Neuronal stem cell (in vitro differentiated cells): ENCODE data around the gene OSMR.

Source experiments
- DNase-seq: peaks from one replicate; pipeline ENCODE4 v3.0.0-alpha.2; 2013; ENCODE audit warnings: low spot score
- H2AFZ ChIP-seq: one replicate; pipeline ENCODE4 v1.6.1; 2013; ENCODE audit warnings: mild to moderate bottlenecking, low read length, inconsistent platforms
- H2AK5ac ChIP-seq: 2 replicates; pipeline ENCODE4 v1.6.1; 2013; ENCODE audit warnings: low read depth, mild to moderate bottlenecking, inconsistent platforms, low read length, moderate library complexity, mixed read lengths
- H2BK120ac ChIP-seq: 2 replicates; pipeline ENCODE4 v1.6.1; 2013; ENCODE audit warnings: low read depth, mild to moderate bottlenecking, inconsistent platforms, low read length, moderate library complexity, mixed read lengths
- H2BK12ac ChIP-seq: one replicate; pipeline ENCODE4 v1.6.1; 2013; ENCODE audit warnings: low read length, inconsistent platforms
- H2BK15ac ChIP-seq: 2 replicates; pipeline ENCODE4 v1.6.1; 2013; ENCODE audit warnings: mild to moderate bottlenecking, low read length, inconsistent platforms, mixed read lengths
- H2BK5ac ChIP-seq: one replicate; pipeline ENCODE4 v1.6.1; 2013; ENCODE audit warnings: inconsistent platforms, mild to moderate bottlenecking, low read length, moderate library complexity
- H3K14ac ChIP-seq: one replicate; pipeline ENCODE4 v1.6.1; 2013; ENCODE audit warnings: low read length, inconsistent platforms
- H3K18ac ChIP-seq: 2 replicates; pipeline ENCODE4 v1.6.1; 2013; ENCODE audit warnings: low read length, inconsistent platforms
- H3K23ac ChIP-seq: 2 replicates; pipeline ENCODE4 v1.6.1; 2013; ENCODE audit warnings: low read depth, mild to moderate bottlenecking, mixed read lengths, low read length, inconsistent platforms; ENCODE audit not compliant: poor library complexity
- H3K27ac ChIP-seq: replicated peaks from 3 replicates; pipeline ENCODE4 v1.5.1; 2013; ENCODE audit warnings: low read length, inconsistent platforms
- H3K27me3 ChIP-seq, 3 experiments: 2 replicates each; pipeline ENCODE4 v1.6.1; 2013; ENCODE audit warnings: low read length in 3 of 3, mild to moderate bottlenecking in 2 of 3, inconsistent platforms in 1 of 3, low read depth in 1 of 3, mixed read lengths in 1 of 3, moderate library complexity in 1 of 3; ENCODE audit not compliant: control insufficient read depth in 3 of 3, insufficient read depth in 3 of 3
- H3K36me3 ChIP-seq, 2 donors: replicated peaks in 1 of 2; 2 replicates each; pipeline ENCODE4 v1.6.1; 2013; ENCODE audit warnings: low read length in 2 of 2; ENCODE audit not compliant: control insufficient read depth in 2 of 2, insufficient read depth in 2 of 2
- H3K4ac ChIP-seq: 2 replicates; pipeline ENCODE4 v1.6.1; 2013; ENCODE audit warnings: inconsistent platforms, mild to moderate bottlenecking, low read length, moderate library complexity
- H3K4me1 ChIP-seq, 2 donors: 1 replicate in 1 of 2; 2 replicates in 1 of 2; pipeline ENCODE4 v1.6.1; 2013; ENCODE audit warnings: low read length in 2 of 2, low read depth in 1 of 2; ENCODE audit not compliant: control insufficient read depth in 2 of 2, insufficient read depth in 1 of 2
- H3K4me2 ChIP-seq: one replicate; pipeline ENCODE4 v1.6.1; 2013; ENCODE audit warnings: mild to moderate bottlenecking, low read length, inconsistent platforms; ENCODE audit not compliant: insufficient read depth, poor library complexity, severe bottlenecking
- H3K4me3 ChIP-seq, 2 donors: 2 replicates each; pipeline ENCODE4 v1.5.1; 2013; ENCODE audit warnings: low read length in 2 of 2, mild to moderate bottlenecking in 2 of 2, inconsistent platforms in 1 of 2, moderate library complexity in 1 of 2
- H3K79me1 ChIP-seq: one replicate; pipeline ENCODE4 v1.6.1; 2013; ENCODE audit warnings: low read depth, mild to moderate bottlenecking, inconsistent platforms, low read length, moderate library complexity
- H3K9ac ChIP-seq: one replicate; pipeline ENCODE4 v1.6.1; 2013; ENCODE audit warnings: mild to moderate bottlenecking, low read depth, low read length, inconsistent platforms; ENCODE audit not compliant: poor library complexity
- H3K9me3 ChIP-seq, 2 donors: replicated peaks in 1 of 2; 2 replicates each; pipeline versions ENCODE3 to v1.6.1; 2013; ENCODE audit warnings: low read length in 2 of 2, mild to moderate bottlenecking in 2 of 2, inconsistent platforms in 1 of 2, low read depth in 1 of 2, mixed read lengths in 1 of 2, moderate library complexity in 1 of 2; ENCODE audit not compliant: control insufficient read depth in 2 of 2, insufficient read depth in 1 of 2
- H4K8ac ChIP-seq: one replicate; pipeline ENCODE4 v1.6.1; 2013; ENCODE audit warnings: low read depth, mild to moderate bottlenecking, inconsistent platforms, low read length, moderate library complexity
- H4K91ac ChIP-seq: one replicate; pipeline ENCODE4 v1.6.1; 2013; ENCODE audit warnings: low read length, low read depth, mild to moderate bottlenecking, inconsistent platforms; ENCODE audit not compliant: poor library complexity
- WGBS, 2 donors: extraction: QIAGEN DNeasy Blood & Tissue Kit; methylation state at CpG; one replicate each; pipeline ENCODE4 v1.1.7; 2013; ENCODE audit warnings: missing lambda C conversion rate in 2 of 2, mixed read lengths in 1 of 2; ENCODE audit not compliant: insufficient read length in 2 of 2, insufficient replicate concordance in 1 of 2; ENCODE audit errors: extremely low coverage in 2 of 2; 5-methylcytosine and 5-hydroxymethylcytosine counted together

The OSMR gene

GRCh38 chr5:38831117-38831516 is 14.7 kb upstream of the OSMR start:
- H2BK12ac ChIP-seq: no peak overlapping the region
- H2AK5ac ChIP-seq: no peak overlapping the region
- H2BK120ac ChIP-seq: no peak overlapping the region
- no peak overlapping the region for H3K4ac ChIP-seq
- H4K8ac ChIP-seq: no peak overlapping the region
- no peak overlapping the region for H3K4me2 ChIP-seq
- no peak overlapping the region for H3K23ac ChIP-seq
- H3K36me3 ChIP-seq: no peaks in the 10 kb centered on the region
- no peak overlapping the region for H2BK5ac ChIP-seq
- no peaks in the 10 kb centered on the region for H3K79me1 ChIP-seq
- H3K9ac ChIP-seq: no peak overlapping the region
- DNase-seq: no peak
- no peak overlapping the region for H3K27ac ChIP-seq
- H3K4me3 ChIP-seq: no peak overlapping the region
- H3K9me3 ChIP-seq: no peaks in the 10 kb centered on the region
- no peak overlapping the region for H3K18ac ChIP-seq
- no CpG with 5 or more reads among the region's 5 CpGs for WGBS, 2 donors
- H3K27me3 ChIP-seq: no peaks in the 10 kb centered on the region
- no peak overlapping the region for H2BK15ac ChIP-seq
- H3K4me1 ChIP-seq: peaks cover 0 to 3% of the 10 kb centered on the region in 2 donors
- H3K14ac ChIP-seq: no peak overlapping the region
- no peak overlapping the region for H2AFZ ChIP-seq
- no peak overlapping the region for H4K91ac ChIP-seq

DNA sequence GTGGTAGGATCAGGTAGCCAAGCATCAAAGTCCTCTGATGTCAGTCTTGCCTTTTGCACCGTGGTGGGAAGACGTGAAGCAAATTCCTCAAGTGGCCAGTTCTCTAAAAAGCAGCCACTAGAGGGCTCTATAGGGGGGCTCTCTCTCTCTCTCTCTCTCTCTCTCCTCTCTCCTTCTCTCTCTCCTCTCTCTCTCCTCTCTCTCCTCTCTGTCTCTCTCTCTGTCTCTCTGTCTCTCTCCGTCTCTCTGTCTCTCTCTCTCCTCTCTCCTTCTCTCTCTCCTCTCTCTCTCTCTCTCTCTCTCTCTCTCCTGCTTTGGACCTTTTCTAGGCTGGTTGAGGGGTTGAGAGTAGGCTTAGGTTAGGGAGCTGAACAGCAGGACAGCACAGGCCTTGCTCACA is 13.9 kb upstream of the OSMR start:
- Histone ChIP-seq H3K9me3 (no peaks in the 10 kb centered on the region), H4K8ac (no peak overlapping the region)
- whole genome bisulfite sequencing, 2 donors: no CpG with 5 or more reads among the region's 3 CpGs

GRCh38 chr5:38832810-38833209 is 13.0 kb upstream of the OSMR start:
- H3K18ac ChIP-seq: no peak overlapping the region
- DNase-seq: no peak
- no CpG with 5 or more reads among the region's 4 CpGs for WGBS, 2 donors
- peaks cover 0 to 3% of the 10 kb centered on the region in 2 donors for H3K4me1 ChIP-seq
- no peak overlapping the region for H2BK5ac ChIP-seq
- no peak overlapping the region for H3K14ac ChIP-seq
- H2BK12ac ChIP-seq: no peak overlapping the region
- H3K4me2 ChIP-seq: no peak overlapping the region
- H3K9me3 ChIP-seq: no peaks in the 10 kb centered on the region
- H2AFZ ChIP-seq: no peak overlapping the region
- H3K27ac ChIP-seq: no peak overlapping the region
- H4K8ac ChIP-seq: no peak overlapping the region
- H3K27me3 ChIP-seq: no peaks in the 10 kb centered on the region
- H3K4me3 ChIP-seq: no peak overlapping the region
- H4K91ac ChIP-seq: no peak overlapping the region
- H3K4ac ChIP-seq: no peak overlapping the region
- no peaks in the 10 kb centered on the region for H3K36me3 ChIP-seq
- H3K23ac ChIP-seq: no peak overlapping the region
- H3K79me1 ChIP-seq: no peaks in the 10 kb centered on the region
- H2AK5ac ChIP-seq: no peak overlapping the region
- no peak overlapping the region for H2BK120ac ChIP-seq
- no peak overlapping the region for H2BK15ac ChIP-seq
- no peak overlapping the region for H3K9ac ChIP-seq

More for the DNA sequence above, 13.9 kb upstream of the OSMR start:
- no peak overlapping the region for H3K27ac ChIP-seq
- H3K14ac ChIP-seq: no peak overlapping the region
- no peak overlapping the region for H4K91ac ChIP-seq
- no peak overlapping the region for H3K23ac ChIP-seq
- H2AK5ac ChIP-seq: no peak overlapping the region
- no peaks in the 10 kb centered on the region for H3K27me3 ChIP-seq
- H3K4me2 ChIP-seq: no peak overlapping the region
- no peak overlapping the region for H2BK15ac ChIP-seq
- no peak overlapping the region for H3K9ac ChIP-seq
- no peak for DNase-seq
- no peak overlapping the region for H2AFZ ChIP-seq
- H3K4me1 ChIP-seq: peaks cover 0 to 3% of the 10 kb centered on the region in 2 donors
- H2BK5ac ChIP-seq: no peak overlapping the region
- no peaks in the 10 kb centered on the region for H3K36me3 ChIP-seq
- no peak overlapping the region for H2BK120ac ChIP-seq
- no peaks in the 10 kb centered on the region for H3K79me1 ChIP-seq
- H2BK12ac ChIP-seq: no peak overlapping the region
- no peak overlapping the region for H3K4ac ChIP-seq
- H3K4me3 ChIP-seq: no peak overlapping the region
- no peak overlapping the region for H3K18ac ChIP-seq

- Histone ChIP-seq H2BK5ac (no peak overlapping the region), H2BK12ac (no peak overlapping the region), H3K79me1 (no peaks in the 10 kb centered on the region), H3K4ac (no peak overlapping the region), H3K27me3 (no peaks in the 10 kb centered on the region), H4K91ac (no peak overlapping the region), H3K36me3 (no peaks in the 10 kb centered on the region), H3K4me3 (no peak overlapping the region), H3K23ac (no peak overlapping the region), H3K18ac (no peak overlapping the region), H2AK5ac (no peak overlapping the region), H3K9me3 (no peaks in the 10 kb centered on the region), H2BK120ac (no peak overlapping the region), H4K8ac (no peak overlapping the region), H2AFZ (no peak overlapping the region), H2BK15ac (no peak overlapping the region), H3K14ac (no peak overlapping the region), H3K9ac (no peak overlapping the region), H3K4me2 (no peak overlapping the region), H3K4me1 (peaks cover 0 to 3% of the 10 kb centered on the region in 2 donors), H3K27ac (no peak overlapping the region)
- WGBS, 2 donors: no CpG with 5 or more reads among the region's 2 CpGs
- DNase-seq: no peak
Measured at GRCh38 chr5:38835887-38836286, 9.9 kb upstream of the OSMR start.
